ENCODE data around the gene B3GNT9.

DNA sequence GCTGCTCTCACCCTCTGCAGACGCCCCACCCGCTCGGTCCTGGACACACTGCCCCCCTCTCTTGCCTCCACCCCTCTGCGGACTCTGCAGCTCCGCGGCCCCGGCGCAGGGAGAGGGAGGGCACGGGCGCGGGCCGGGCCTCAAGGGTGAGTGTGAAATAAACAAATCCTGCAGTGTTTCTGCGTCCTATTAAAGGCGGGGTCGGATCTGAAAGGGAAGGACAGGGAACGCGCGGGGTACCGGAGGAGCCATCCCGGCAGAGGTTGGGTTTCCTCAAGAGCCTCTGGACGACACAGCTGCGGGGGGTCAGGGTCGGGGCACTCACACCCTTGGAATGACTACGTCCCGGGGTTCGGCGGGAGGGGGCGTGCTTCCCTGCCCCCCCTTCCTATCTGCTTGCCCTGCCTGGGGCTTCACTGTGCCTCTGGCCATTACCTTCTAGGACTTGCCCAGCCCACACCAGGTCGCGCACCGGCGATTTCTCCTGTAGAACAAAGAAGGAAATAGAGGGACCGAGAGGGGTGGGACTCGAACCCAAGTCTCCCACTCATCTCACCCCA is 13.3 kb upstream of the B3GNT9 start:
- TF ChIP-seq POLR2AphosphoS5 (IDR thresholded peaks at IDR 0.05; ENCODE audit: low read depth, low read length) (no peak), EZH2 (IDR thresholded peaks at IDR 0.05; ENCODE audit: low read depth, low read length, severe bottlenecking) (peak; percentile 48), EGR1 (IDR thresholded peaks at IDR 0.05; ENCODE audit: borderline replicate concordance, low read depth, low read length) (no peak), BRCA1 (IDR thresholded peaks at IDR 0.05; ENCODE audit: low read depth, low read length) (no peak)
- TF ChIP-seq, protein P1, sequence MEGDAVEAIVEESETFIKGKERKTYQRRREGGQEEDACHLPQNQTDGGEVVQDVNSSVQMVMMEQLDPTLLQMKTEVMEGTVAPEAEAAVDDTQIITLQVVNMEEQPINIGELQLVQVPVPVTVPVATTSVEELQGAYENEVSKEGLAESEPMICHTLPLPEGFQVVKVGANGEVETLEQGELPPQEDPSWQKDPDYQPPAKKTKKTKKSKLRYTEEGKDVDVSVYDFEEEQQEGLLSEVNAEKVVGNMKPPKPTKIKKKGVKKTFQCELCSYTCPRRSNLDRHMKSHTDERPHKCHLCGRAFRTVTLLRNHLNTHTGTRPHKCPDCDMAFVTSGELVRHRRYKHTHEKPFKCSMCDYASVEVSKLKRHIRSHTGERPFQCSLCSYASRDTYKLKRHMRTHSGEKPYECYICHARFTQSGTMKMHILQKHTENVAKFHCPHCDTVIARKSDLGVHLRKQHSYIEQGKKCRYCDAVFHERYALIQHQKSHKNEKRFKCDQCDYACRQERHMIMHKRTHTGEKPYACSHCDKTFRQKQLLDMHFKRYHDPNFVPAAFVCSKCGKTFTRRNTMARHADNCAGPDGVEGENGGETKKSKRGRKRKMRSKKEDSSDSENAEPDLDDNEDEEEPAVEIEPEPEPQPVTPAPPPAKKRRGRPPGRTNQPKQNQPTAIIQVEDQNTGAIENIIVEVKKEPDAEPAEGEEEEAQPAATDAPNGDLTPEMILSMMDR (IDR thresholded peaks at IDR 0.05; ENCODE audit: control extremely low read depth in 1 of 3, insufficient read depth in 1 of 3, low read depth in 1 of 3, low read length in 3 of 3) = no peak
